OCI-LY3 (cell line): ENCODE results near the gene IL13.

ENCODE experiments used
- H2AFZ ChIP-seq: fragments of 200-600, 300-600 bp; shearing (Covaris generic); 2 replicates; pipeline ENCODE4 v1.6.0; 2014; ENCODE audit warnings: antibody characterized with exemption, low read depth, low read length
- H3K27ac ChIP-seq: fragments of 200-600, 300-600 bp; sonication (generic); 2 replicates; pipeline ENCODE4 v1.5.1; 2014; ENCODE audit warnings: mild to moderate bottlenecking, low read length, moderate library complexity, mixed read lengths
- H3K27me3 ChIP-seq: fragments of 200-600, 300-600 bp; sonication (generic); 2 replicates; pipeline ENCODE4 v1.6.1; 2014; ENCODE audit warnings: low read depth, low read length, mixed read lengths
- H3K36me3 ChIP-seq: fragments of 200-600, 300-600 bp; sonication (generic); replicated peaks from 2 replicates; pipeline ENCODE3; 2014; ENCODE audit warnings: low read depth, low read length, mixed read lengths
- H3K4me1 ChIP-seq: fragments of 300-600, 200-600 bp; sonication (generic); 2 replicates; pipeline ENCODE4 v1.6.1; 2014; ENCODE audit warnings: low read length, mixed read lengths
- H3K4me2 ChIP-seq: fragments of 200-600, 300-600 bp; sonication (generic); 2 replicates; pipeline ENCODE4 v1.6.1; 2014; ENCODE audit warnings: low read length, mixed read lengths
- H3K4me3 ChIP-seq: fragments of 300-600, 200-600 bp; sonication (generic); 2 replicates; pipeline ENCODE4 v1.5.1; 2014; ENCODE audit warnings: antibody characterized with exemption, mild to moderate bottlenecking, low read length, moderate library complexity
- H3K79me2 ChIP-seq: fragments of 300-600, 200-600 bp; shearing (Covaris generic); 2 replicates; pipeline ENCODE4 v1.6.1; 2014; ENCODE audit warnings: mild to moderate bottlenecking, low read length, mixed read lengths
- H3K9ac ChIP-seq: fragments of 300-600, 200-600 bp; shearing (Covaris generic); 2 replicates; pipeline ENCODE4 v1.6.0; 2014; ENCODE audit warnings: mild to moderate bottlenecking, low read length, moderate library complexity
- H3K9me3 ChIP-seq: fragments of 200-600, 300-600 bp; shearing (Covaris generic); 2 replicates; pipeline ENCODE4 v1.6.1; 2014; ENCODE audit warnings: low read length, mixed read lengths; ENCODE audit not compliant: insufficient read depth
- H4K20me1 ChIP-seq: fragments of 200-600, 300-600 bp; sonication (generic); 2 replicates; pipeline ENCODE4 v1.6.1; 2016; ENCODE audit warnings: low read length, mixed read lengths; ENCODE audit not compliant: insufficient read depth
- EZH2phosphoT487 ChIP-seq: fragments of 200-600 bp; shearing (Covaris generic); IDR thresholded peaks from 2 replicates; pipeline ENCODE4 v1.6.1; 2018; ENCODE audit warnings: antibody characterized with exemption, mixed run types, low read depth
- TF ChIP-seq, protein P1 (sequence below): fragments of 200-600, 300-600 bp; sonication (generic); IDR thresholded peaks from 2 replicates; pipeline ENCODE4 v1.5.1; 2014; ENCODE audit warnings: antibody characterized with exemption, low read length, low read depth

The IL13 gene

DNA sequence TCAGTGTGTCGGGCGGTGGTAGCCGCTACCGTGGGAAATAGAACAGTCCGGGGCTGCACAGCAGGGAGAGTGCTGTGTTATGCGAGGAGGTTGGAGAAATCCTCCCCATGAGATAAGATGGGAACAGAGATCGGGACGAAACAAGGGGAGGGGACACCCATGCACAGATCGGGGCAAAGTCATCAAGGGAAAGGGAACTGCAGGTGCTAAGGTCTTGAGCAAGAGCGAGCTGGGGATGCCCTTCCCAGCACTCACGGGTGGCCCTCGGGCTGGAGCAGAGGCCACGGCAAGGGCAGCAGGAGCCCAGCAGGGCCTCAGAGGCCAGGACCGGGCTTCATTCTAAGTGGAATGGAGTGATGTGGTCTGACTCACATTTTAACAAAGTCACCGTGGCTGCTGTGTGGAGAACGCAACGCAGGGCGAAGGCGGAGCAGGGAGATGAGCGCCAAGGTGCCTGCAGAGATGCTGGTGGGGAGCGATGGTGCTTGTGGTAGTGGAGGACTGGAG, 7.7 kb downstream of the IL13 start:
- no peaks in the 10 kb centered on the region for H3K27me3 ChIP-seq
- TF ChIP-seq, protein P1, sequence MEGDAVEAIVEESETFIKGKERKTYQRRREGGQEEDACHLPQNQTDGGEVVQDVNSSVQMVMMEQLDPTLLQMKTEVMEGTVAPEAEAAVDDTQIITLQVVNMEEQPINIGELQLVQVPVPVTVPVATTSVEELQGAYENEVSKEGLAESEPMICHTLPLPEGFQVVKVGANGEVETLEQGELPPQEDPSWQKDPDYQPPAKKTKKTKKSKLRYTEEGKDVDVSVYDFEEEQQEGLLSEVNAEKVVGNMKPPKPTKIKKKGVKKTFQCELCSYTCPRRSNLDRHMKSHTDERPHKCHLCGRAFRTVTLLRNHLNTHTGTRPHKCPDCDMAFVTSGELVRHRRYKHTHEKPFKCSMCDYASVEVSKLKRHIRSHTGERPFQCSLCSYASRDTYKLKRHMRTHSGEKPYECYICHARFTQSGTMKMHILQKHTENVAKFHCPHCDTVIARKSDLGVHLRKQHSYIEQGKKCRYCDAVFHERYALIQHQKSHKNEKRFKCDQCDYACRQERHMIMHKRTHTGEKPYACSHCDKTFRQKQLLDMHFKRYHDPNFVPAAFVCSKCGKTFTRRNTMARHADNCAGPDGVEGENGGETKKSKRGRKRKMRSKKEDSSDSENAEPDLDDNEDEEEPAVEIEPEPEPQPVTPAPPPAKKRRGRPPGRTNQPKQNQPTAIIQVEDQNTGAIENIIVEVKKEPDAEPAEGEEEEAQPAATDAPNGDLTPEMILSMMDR: no peak
- no peak for TF ChIP-seq EZH2phosphoT487
- no peak overlapping the region for H2AFZ ChIP-seq
- no peaks in the 10 kb centered on the region for H3K36me3 ChIP-seq
- no peaks in the 10 kb centered on the region for H4K20me1 ChIP-seq
- no peaks in the 10 kb centered on the region for H3K9me3 ChIP-seq
- no peak overlapping the region for H3K27ac ChIP-seq
- no peaks in the 10 kb centered on the region for H3K79me2 ChIP-seq
- H3K4me1 ChIP-seq: peaks cover 11% of the 10 kb centered on the region
- no peak overlapping the region for H3K9ac ChIP-seq
- no peak overlapping the region for H3K4me3 ChIP-seq
- no peak overlapping the region for H3K4me2 ChIP-seq

DNA sequence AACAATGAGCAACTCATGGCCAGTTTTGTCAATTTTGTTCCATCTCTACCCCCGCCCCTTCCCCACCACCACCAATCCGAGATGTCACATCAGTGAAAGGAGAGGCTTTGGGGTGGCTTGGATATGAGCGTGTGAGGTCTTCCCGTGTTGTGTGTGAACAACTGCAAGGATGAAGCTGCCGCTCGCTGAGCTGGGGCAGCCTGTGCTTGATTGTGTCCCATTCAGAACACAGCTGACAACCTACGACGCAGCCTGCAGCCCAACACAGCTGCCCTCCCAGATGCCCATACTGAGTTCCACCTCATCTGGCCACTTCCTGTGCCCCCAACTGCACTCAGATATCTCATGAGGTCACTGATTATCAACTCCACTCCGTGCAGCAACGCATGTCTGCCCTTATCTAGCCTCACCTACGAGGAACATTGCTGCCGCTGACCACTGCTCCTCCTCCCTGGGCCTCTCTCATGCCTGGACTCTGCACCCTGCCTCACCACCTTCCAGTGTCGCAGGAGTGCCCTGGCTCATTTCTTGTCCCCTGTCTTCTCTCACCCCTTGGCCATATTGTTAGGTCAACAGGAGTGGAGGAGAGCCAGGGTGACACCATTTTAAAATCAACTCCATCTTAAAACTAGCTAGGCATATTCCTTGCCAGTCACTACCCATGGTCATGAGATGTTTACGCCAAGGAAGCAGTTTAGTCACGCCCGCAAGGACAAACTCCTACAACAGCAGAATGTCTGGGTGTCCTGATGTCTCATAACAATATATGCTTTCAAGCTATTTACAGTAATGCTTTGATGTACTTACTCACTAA, 8.5 kb downstream of the IL13 start:
- H3K4me3 ChIP-seq: no peak overlapping the region
- TF ChIP-seq EZH2phosphoT487: no peak
- TF ChIP-seq, protein P1: no peak
- H3K36me3 ChIP-seq: no peaks in the 10 kb centered on the region
- peaks cover 11% of the 10 kb centered on the region for H3K4me1 ChIP-seq
- H3K4me2 ChIP-seq: no peak overlapping the region
- no peaks in the 10 kb centered on the region for H3K9me3 ChIP-seq
- H2AFZ ChIP-seq: no peak overlapping the region
- no peaks in the 10 kb centered on the region for H3K79me2 ChIP-seq
- H4K20me1 ChIP-seq: no peaks in the 10 kb centered on the region
- no peak overlapping the region for H3K27ac ChIP-seq
- H3K27me3 ChIP-seq: no peaks in the 10 kb centered on the region
- no peak overlapping the region for H3K9ac ChIP-seq

DNA sequence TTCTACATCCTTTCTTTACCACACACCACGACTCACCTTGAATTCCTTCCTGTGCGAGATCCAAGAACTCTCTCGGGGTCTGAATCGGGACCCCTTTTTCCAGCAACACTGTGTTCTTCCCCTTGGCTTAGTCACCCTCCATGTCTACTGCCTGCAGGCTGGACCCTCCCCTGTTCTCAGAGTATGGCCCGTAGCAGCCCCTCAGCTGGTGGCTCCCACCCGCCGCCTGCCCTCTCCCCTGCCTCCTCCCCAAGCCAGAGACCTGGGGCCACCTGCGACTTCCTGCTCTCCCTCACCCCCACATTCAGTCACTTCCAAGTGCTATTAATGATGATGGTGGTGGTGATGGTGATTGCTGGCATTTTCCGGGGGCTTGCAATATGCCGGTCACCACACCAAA, 9.3 kb downstream of the IL13 start:
- no peak for TF ChIP-seq EZH2phosphoT487
- TF ChIP-seq, protein P1: no peak
- H3K9ac ChIP-seq: no peak overlapping the region

DNA sequence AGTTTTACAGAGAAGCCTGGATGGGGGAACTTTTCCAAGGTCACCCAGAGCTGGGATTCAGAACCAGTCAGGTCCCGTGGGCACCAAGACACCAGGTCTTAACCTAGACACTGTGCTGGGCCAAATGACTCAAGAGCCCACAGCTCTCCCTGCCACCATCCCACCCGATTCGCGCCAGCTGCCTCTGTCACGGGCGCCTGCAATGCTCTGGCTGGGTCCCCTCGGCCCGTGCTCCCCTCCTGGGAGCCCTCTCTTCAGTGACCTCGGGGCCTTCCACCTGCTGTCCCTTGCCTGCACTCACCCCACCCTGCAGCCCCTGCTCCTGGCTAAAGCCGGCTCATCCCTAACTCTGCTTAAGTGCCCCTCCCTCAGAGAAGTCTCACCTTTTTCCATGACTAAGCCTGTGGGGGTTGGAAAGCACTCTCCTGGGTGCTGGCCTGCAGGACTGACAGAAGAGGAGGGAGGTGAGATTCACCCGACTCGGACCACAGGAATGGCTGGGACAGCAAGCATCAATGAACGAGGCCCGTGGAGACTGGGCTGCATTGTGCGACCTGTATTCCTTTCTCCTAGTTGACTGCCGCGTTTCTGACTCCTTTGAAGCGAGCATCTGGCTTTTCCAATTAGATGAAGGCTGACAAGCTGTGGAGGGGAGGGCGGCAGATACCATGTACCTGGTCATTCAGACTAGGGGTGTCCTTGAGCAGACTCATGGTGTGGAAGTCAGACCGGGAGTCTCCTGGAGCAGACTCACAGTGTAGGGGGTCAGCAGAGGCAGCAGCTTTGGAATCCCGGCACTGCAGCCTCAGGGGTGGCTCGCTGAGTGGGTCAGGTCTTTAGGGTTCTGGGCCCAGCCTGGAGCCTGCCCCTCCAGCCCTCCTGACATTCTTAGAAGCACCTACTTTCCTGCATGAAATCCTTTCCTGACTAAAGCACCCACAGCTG, 10.1 kb downstream of the IL13 start:
- H3K36me3 ChIP-seq: no peaks in the 10 kb centered on the region
- no peaks in the 10 kb centered on the region for H3K27me3 ChIP-seq
- no peak overlapping the region for H3K27ac ChIP-seq
- no peaks in the 10 kb centered on the region for H3K9me3 ChIP-seq
- peaks cover 20% of the 10 kb centered on the region for H3K4me1 ChIP-seq
- no peak overlapping the region for H3K9ac ChIP-seq
- H2AFZ ChIP-seq: no peak overlapping the region
- TF ChIP-seq, protein P1: no peak
- TF ChIP-seq EZH2phosphoT487: no peak
- H4K20me1 ChIP-seq: no peaks in the 10 kb centered on the region
- no peak overlapping the region for H3K4me2 ChIP-seq
- no peaks in the 10 kb centered on the region for H3K79me2 ChIP-seq
- no peak overlapping the region for H3K4me3 ChIP-seq

More for the DNA sequence above, 9.3 kb downstream of the IL13 start:
- Histone ChIP-seq H3K36me3 (no peaks in the 10 kb centered on the region), H3K4me2 (no peak overlapping the region), H3K27ac (no peak overlapping the region), H4K20me1 (no peaks in the 10 kb centered on the region), H3K27me3 (no peaks in the 10 kb centered on the region), H3K4me3 (no peak overlapping the region), H3K79me2 (no peaks in the 10 kb centered on the region), H3K9me3 (no peaks in the 10 kb centered on the region), H2AFZ (no peak overlapping the region), H3K4me1 (peaks cover 16% of the 10 kb centered on the region)
